Measurements from ENCODE around the gene DHCR24.
A peak's percentile ranks its signal among the peaks of the same experiment; 100 is the strongest.
"Not testable (repeated sequence)": the region's sequence is repeated elsewhere in the genome, so short reads cannot be mapped to it uniquely, and the experiment has no call there.

DHCR24 gene, protein sequence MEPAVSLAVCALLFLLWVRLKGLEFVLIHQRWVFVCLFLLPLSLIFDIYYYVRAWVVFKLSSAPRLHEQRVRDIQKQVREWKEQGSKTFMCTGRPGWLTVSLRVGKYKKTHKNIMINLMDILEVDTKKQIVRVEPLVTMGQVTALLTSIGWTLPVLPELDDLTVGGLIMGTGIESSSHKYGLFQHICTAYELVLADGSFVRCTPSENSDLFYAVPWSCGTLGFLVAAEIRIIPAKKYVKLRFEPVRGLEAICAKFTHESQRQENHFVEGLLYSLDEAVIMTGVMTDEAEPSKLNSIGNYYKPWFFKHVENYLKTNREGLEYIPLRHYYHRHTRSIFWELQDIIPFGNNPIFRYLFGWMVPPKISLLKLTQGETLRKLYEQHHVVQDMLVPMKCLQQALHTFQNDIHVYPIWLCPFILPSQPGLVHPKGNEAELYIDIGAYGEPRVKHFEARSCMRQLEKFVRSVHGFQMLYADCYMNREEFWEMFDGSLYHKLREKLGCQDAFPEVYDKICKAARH

GRCh38 chr1:54886724-54887664, at the start of gene DHCR24:
Gene DHCR24, minus strand, starts transcription at chr1:54887195. Its CDS starts 76 bp downstream, at chr1:54887119.
- peak; percentile 91 for DNase-seq (ENCODE audit: low spot score)

DNA sequence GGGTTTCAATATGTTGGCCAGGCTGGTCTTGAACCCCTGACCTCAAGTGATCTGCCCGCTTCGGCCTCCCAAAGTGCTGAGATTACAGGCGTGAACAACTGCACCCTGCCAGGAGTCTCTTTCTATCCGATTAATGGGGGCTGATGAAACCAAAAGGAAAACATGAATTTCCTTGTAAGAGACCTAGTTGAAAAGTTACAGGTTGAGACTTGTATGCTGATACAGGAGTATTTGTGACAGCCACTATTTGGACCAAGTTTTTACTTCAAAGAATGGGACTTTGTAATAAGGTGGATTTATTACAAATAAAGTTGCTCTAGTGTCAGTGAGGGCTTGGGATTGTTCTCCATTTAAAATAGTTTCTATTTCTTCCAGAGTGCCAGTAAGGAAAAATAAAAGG, 49.8 kb upstream of the DHCR24 start:
- no peak for DNase-seq (ENCODE audit: low spot score)

- no peak for DNase-seq (ENCODE audit: low spot score)
Measured at GRCh38 chr1:54934869-54935268, 47.9 kb upstream of the DHCR24 start.

DNA sequence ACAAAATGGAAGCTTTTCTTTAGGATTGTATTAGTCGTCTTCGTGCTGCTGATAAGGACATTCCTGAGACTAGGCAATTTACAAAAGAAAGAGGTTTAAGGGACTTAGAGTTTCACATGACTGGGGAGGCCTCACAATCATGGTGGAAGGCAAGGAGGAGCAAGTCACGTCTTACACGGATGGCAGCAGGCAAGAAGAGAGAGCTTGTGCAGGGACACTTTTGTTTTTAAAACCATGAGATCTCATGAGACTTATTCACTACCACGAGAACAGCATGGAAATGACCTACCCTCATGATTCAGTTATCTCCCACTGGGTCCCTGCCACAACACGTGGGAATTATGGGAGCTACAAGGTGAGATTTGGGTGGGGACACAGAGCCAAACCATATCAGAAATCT, 47.1 kb upstream of the DHCR24 start:
- not testable (repeated sequence) for DNase-seq (ENCODE audit: low spot score)

GRCh38 chr1:54931275-54931840, 44.4 kb upstream of the DHCR24 start:
- DNase-seq (ENCODE audit: low spot score) = no peak

- no peak for DNase-seq (ENCODE audit: low spot score)
Measured at GRCh38 chr1:54929700-54930099, 42.7 kb upstream of the DHCR24 start.

DNA sequence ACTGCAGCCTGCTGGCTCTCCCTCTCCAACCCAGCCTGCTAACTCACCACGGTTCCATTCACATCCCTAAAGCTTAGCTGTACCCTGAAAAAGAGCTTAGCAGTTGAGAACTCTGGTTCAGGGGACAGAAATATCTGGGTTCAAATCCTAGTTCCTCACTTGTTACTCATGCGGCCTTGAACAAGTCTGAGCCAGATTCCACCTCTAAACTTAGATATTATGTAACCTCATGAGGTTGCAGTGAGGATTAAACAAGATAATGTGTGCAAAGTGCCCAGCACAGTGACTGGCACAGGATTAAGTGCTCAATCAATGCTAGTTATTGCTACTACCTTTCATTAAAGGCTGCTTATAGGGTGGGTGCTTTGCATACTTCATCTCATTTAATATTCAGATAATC, 41.3 kb upstream of the DHCR24 start:
- no peak for DNase-seq (ENCODE audit: low spot score)

DNA sequence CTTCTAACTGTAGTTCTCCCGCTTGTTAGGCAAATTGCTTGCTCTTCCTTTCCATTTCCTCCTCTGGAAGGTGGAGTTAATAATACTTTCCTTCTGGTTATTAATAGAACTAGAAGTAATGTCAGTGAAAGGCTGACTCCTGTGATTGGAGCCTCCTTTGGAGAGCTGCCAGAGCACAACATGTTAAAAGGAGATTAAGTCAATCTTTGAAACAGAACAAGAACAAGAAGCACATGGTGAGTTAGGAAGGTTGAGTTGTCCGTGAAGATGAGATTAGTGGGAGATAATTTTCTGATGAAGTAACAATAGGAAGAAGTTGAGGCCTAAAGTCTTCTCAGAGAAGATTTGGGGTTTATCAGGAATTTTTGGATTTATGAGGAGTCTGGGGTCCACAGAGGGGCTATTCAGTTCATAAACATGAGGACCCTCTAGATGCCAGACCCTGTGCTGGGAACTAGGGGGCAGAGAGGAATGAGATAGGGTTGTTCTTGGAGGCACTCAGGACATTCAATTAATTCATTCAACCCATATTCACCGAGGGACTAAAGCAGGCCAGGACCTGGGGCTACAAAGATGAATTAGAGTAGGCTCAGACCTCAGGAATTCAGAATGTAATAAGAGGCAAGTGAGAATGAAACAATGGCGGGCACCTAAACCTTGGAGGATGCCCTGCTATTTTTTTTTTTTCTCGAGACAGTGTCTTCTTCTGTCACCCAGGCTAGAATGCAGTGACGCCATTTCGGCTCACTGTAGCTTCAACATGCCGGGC, 40.7 kb upstream of the DHCR24 start:
- no peak for DNase-seq (ENCODE audit: low spot score)

- no peak for DNase-seq (ENCODE audit: low spot score)
Measured at GRCh38 chr1:54926970-54927369, 40.0 kb upstream of the DHCR24 start.

DNA sequence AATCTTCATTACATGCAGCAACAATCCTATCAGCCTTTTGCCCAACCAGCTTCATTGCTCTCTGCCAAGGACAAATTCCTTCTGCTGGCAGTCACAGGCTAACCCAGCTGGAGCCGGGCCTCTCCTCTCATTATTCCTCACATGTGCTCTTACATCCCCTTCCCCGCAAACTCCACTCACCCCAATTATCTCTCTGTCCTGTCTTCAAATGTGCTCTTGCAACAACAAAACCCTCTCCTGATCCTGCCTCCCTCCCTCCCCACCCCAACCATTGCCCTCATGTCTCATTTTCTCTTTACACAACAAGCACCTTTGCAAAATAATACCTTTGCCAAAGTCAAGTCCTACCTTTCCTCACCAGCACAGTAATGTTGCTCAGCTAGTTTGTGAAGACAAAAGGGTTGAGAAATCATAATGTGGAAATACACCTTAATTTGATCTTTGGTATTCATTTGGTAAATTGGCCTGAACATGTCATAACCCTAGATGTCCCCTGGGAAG, 36.0 kb upstream of the DHCR24 start:
- DNase-seq (ENCODE audit: low spot score) = no peak

GRCh38 chr1:54922040-54922761, 35.2 kb upstream of the DHCR24 start:
- DNase-seq (ENCODE audit: low spot score) = no peak

DNA sequence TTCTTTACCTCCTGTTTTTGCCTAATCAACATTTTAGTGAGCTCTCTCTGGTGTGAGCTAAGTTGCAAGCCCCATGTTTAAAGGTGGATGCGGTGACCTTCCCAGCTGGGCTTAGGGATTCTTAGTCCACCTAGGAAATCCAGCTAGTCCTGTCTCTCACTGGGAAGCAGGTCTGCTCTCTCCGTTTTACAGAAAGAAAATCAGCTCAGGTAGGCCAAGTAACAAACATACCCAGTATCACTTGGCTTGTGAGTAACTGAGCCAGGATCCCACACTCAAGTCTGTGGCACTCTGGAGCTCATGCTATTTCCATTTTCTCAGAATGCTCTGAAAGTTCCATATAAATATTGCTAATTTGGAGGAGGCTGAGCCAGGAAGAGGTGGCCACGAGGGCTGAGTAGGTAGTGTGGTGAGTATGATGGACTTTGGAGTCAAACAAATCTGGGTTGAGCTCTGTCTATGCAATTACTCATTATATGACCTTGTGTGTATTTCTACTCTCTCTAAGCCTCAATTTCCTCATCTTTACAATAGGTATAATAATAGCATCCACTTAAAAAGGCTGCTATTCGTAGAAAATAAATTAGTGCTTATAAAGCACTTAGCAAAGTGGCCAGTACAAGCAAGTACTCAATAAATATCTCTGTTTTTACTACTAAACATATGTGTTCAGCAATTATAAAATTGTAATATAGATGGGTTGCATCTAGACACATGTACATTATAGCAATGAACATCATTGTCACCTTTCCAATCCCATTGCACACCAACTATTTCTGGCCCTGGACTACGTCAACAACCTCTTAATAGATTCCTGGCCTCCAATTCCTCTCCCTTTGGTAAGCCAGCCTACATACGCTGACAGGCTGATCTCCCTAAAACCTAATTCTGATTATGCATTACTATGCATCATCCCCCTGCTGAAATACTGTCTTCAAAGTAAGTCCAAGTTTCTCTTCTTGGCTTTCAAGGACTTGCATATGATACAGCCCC, 32.7 kb upstream of the DHCR24 start:
- no peak for DNase-seq (ENCODE audit: low spot score)

GRCh38 chr1:54911076-54911475, 24.1 kb upstream of the DHCR24 start:
- DNase-seq (ENCODE audit: low spot score) = not testable (repeated sequence)

GRCh38 chr1:54906586-54906985, 19.6 kb upstream of the DHCR24 start:
- DNase-seq (ENCODE audit: low spot score) = no peak

DNA sequence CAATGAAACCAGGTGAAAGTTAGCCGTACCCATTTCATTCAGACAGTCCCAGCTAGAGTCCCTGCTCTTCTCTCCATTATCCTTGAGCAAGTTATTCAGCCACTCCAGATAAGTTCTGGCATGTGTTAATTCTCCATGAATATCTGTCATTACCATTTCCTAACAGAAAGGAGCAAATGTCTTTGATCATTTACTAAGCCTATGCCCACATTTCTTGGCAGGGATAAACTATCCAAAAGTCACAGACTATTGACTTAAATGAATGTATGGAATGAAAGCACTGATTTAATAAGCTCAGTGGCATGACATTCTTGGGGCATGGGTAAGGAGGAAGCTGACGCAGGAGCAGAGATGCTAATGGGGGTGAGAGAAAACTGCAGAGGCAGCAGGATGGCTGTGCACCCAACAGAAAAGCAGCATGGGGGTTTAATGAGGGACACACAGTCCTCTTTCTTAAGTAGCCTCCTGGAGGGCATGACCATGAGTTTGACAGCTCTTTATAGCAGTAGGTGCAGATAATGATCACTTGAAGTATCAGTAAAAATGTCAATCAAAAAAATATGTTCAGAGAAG, 17.6 kb upstream of the DHCR24 start:
- DNase-seq (ENCODE audit: low spot score) = no peak

DNA sequence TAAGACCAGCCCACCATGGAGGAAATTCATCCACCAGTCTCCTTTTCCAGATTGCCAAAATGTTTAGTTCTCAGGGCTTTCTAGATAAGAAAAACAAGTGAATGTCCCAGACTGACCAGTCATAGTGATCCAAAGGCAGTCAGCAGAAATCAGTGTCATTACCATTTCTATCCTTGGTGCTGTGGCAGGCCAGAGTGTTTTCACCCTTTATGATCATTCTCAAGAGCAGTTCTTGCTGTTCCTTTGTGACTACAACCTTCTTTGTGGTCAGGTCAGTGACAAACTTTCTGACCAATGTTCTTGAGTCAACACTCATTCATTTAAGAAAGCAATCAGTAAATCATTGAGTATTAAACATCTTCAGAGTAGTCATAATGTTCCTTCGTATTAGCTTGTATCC, 7.3 kb upstream of the DHCR24 start:
- no peak for DNase-seq (ENCODE audit: low spot score)

DNA sequence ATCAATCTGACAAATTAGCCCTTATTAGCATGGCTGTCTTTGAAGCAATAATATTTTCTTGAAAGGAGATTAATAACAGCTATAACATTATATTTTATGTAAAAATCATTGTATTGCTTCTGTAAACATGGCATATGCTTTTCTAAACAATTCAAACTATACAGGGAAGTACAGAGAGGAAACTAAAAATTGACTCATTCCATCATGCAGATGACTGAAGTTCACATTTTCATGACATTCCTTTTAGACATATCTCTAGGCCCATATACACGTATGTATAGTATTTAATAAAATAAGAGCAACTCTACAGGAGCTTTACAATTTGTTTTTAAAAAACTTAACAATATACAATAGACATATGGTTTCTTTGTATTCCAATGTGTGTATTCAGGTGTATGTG, 5.6 kb upstream of the DHCR24 start:
- DNase-seq (ENCODE audit: low spot score) = no peak

GRCh38 chr1:54889132-54889725, 2.2 kb upstream of the DHCR24 start:
- no peak for DNase-seq (ENCODE audit: low spot score)

Measured in activated CD4-positive, alpha-beta T cell treated with anti-CD3 and anti-CD28 coated beads, Interleukin-2, Interleukin-4, amounts not matched to agents 100 ng/mL and 50 ng/mL, durations not matched to agents 16 hours and 8 hours (primary cell).